NCI-H748 treated with DMSO at 0.1 percent for 48 hours (cell line): Measurements from ENCODE around the gene FRZB.
"Not testable (repeated sequence)": the region's sequence is repeated elsewhere in the genome, so short reads cannot be mapped to it uniquely, and the experiment has no call there.

Experiments used
- DNase-seq: peaks from one replicate; lab custom pipeline; 2025; lab: John Stamatoyannopoulos, UW

FRZB gene, protein sequence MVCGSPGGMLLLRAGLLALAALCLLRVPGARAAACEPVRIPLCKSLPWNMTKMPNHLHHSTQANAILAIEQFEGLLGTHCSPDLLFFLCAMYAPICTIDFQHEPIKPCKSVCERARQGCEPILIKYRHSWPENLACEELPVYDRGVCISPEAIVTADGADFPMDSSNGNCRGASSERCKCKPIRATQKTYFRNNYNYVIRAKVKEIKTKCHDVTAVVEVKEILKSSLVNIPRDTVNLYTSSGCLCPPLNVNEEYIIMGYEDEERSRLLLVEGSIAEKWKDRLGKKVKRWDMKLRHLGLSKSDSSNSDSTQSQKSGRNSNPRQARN

GRCh38 chr2:182866461-182867406, at the start of gene FRZB:
TSS of gene FRZB (minus strand) at chr2:182866637. CDS start at chr2:182866552, 85 bp downstream.
- DNase-seq = peak; percentile 72

GRCh38 chr2:182915369-182916326, 49.2 kb upstream of the FRZB start:
- no peak for DNase-seq

DNA sequence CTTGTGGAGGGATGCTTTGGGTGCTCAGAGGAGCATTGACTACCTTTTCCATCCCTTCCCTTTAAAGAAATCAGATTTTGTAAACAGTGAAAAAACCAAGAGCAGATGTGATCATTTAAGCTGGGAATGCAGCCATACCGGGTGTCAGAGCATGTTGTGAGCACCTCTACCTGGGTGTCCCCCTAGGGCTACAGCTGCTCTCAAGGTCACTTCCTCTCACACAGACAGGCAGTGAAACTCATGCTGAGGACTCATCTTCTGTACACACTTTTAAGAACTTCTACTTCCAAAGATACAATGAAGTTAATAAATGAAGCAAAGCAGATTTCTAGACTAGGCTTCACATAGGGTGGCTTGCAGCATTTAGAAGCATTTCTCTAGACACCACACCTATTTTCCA, 48.4 kb upstream of the FRZB start:
- no peak for DNase-seq

DNA sequence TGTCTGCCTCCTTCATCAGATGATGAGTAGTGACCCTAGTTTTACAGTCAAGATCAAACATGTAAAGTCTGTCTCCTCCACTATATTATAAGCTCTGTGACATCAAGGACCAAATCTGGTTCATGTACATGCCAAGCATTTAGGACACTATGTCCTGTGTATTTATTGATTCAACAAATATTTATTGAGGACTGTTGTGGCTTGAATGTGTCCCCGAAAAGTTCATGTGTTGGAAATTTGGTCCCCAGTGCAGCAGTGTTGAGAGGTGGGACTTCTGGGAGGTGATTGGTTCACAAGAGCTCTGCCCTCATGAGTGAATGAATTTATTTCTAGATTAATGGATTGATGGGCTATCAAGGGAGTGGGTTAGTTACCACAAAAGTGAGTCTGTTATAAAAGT, 46.6 kb upstream of the FRZB start:
- no peak for DNase-seq

GRCh38 chr2:182912518-182912915, 46.1 kb upstream of the FRZB start:
- no peak for DNase-seq

DNA sequence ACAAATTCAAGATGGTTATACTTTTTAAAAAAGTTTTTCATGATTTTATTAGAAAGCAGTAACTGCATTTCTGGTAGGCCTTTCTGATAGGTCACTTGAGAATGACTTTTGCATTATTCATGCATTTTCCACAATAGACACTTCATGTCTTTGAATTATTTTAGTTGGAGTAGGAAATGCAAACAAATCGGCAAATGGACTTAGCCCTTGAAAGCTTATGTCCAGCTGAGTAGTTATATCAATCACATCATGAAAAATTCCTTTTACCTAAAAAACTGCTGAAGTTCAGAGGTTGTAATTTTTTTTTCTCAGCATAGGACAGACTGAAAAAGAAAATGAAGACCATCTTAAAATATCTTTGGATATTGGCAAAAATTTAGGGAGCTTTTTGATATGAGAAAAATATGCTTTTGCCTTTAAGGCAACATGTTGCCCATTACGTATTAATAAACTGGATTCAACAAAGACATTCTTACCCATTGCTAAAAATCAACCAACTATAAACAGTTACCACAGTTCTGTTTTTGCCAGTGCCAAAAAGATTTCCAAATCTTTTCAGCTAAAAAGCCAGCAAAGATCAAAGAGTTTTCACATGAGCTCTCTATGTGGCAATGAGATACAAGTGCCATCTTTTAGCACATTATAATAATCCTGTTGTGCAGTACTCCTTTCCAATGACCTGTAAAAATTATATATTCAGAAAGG, 45.5 kb upstream of the FRZB start:
- no peak for DNase-seq

DNA sequence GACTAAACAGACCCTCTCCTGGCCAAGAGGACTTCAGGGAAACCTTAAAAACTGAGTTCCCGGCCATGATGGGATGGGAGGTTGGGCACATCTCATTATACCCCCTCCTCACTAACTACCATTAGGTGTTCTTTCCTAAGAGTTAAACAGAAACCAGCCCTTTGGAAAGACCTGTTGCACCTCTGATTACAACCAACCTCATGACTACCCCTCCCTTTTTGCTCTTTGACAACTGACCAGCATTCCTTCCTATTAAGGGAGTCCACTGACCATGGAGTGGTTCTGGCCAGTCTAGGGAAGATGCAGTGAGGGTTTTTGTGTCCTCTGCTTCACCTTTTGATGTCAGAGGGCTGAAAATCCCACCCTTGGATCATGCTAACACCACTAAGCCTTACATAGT, 44.5 kb upstream of the FRZB start:
- no peak for DNase-seq

DNA sequence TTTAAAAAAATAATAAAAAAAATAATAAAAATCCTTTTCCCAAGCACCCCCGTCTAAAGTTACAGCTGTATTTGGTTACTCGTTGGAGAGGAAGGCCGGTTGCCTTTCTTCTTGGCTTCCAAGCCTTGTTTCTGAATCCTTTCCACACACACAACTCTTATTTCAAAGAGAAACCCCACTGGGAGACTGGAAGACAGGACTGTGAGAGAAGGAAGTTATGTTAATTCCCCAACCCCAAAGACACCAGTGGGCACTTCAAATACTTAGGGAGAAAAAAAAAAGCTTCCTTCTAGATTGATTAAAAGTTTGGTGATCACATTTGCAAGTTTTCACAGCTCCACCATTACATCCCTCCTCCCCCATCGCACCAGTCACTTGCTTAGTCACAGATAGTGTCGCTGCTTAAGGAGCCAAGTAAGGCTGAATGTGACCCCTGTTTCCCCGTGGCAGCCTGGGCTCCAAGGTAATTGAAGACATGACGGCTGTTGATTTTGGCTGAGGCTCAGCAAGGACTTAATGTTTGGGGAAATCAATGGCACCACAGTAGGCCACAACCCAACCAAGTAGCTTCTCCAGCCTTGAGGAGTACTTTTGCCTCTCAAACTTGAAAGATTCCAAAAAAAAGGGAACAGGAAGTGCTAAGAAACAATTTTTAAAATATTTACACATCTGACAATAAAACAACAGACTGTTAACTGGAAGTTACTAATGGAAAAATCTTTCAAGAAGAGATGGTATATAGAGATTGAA, 40.8 kb upstream of the FRZB start:
- no peak for DNase-seq

GRCh38 chr2:182906454-182906853, 40.0 kb upstream of the FRZB start:
- no peak for DNase-seq

DNA sequence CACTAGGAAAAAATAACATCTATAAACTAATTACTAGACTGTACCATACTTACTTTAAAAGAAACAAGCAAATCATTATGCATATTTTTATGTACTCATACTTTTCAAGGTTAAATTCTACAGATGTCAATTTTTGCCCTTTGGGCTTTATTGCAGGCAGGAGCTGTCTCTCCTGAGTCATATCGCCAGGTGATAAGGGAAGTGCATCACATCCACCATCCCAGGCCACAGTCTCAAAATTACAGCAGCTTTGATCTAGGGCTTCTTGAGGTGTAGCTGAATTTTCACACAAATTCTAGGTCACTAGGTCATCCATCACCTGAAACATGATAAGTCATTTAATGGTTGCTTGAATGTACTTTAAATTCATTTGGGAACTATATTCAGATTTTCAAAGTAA, 38.4 kb upstream of the FRZB start:
- no peak for DNase-seq

DNA sequence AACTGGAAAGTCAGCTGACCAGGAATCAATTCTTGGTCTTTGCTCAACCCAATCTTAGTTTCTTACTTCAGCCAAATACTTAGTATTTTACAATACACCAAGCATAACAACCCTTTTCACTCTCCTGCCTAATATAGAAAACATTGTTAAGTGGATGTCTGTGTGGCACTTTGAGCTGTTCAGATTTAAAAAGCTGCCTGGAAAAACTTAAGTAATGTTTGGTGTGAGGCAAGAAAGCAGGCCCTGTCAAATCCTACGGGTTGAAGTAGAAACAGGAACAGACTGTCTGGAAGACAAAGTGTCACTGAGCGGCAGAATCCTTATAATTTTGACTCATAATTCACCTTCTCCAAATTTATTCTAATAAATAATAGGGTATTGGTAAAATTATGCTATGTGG, 37.1 kb upstream of the FRZB start:
- DNase-seq = no peak

DNA sequence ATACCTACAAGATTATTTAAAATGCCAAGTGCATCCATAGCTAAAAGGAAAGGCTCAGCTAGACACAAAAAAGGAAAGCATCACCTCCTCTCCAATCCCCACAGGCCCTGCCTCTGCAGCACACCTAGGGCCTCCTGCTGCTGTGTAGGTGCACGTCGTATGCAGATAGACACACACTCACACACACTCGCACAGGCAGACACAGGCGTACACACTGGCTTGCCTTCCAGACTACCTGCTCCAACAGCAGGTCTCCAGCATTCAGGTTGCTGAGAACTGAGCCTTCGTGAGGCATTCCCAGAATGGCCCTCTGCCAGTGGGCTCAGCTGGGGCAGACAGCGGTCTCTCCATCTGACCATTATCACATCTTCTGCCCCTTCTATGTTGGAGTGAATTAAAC, 35.3 kb upstream of the FRZB start:
- no peak for DNase-seq

DNA sequence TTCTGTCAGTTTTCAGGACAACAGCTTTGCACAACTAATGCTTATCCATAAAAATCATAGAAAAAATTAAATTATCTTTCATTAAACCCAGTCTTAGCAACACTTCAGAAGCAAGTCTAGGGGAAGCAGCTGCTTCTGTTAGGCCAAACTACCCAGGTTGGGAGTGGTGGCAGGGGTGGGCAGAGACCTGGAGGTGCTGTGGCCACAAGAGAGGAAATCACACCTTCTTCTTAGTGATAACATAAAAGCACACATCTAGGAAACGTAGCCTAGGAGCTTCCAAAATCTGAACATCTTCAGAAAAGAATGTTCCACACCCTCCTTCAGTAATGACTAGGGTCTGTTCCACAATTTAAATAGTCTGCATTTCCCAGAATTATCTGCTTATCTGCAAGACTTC, 32.3 kb upstream of the FRZB start:
- DNase-seq = no peak

DNA sequence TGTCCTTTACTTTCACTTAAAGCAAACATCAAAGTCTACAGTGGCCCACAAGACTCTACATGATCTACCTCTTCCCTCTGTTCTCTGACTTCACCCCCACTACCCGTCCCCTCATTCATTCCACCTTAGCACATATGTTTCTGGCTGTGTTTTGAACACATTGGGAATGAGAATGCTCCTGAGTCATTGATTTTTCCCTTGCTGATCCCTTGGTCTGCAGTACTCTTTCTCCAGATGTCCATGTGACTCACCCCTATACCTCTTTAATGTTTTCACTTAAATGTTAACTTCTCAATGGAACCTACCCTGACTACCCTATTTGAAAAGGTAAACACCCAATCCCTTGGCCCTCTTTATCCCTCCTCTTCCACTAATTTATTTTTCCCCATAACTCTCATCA, 30.7 kb upstream of the FRZB start:
- no peak for DNase-seq

GRCh38 chr2:182895798-182896197, 29.4 kb upstream of the FRZB start:
- no peak for DNase-seq

DNA sequence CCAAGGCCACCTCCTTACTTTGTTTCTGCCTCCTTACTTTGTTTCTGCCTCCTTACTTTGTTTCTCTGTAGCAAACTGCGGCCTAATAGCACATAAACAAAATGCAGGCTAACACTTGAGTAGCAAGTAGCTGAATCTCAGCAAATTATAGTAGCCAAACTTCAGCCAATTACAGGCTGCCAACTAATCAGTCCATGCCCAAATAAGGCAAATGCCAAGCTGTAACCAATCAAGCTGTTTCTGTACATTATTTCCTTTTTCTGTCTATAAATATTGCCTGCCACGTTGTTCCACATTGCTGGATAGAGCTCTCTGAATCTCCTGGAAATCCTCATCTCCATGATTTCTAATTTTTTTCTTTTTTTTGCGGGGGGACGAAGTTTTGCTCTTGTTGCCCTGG, 28.7 kb upstream of the FRZB start:
- no peak for DNase-seq

DNA sequence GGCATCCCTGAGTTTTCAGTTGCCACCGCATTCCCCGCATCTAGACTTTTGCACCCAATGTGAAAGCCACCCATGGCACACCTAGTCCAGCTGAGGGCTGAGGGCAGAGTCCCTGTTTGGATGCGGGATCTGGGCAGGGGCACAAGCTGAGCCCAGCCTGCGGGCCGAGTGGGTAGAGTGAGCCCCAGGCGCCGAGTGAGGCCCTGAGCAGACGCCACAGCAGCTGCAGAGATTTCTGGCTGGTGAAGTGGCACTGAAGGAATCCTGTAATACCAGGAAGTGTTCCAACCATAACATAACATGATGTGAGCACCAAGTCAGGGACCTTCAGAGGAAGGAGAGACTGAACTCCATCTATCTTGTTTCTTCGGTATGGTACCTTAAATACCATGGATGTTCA, 27.7 kb upstream of the FRZB start:
- DNase-seq = no peak

GRCh38 chr2:182893666-182894065, 27.2 kb upstream of the FRZB start:
- DNase-seq = no peak

GRCh38 chr2:182893035-182893434, 26.6 kb upstream of the FRZB start:
- DNase-seq = not testable (repeated sequence)

DNA sequence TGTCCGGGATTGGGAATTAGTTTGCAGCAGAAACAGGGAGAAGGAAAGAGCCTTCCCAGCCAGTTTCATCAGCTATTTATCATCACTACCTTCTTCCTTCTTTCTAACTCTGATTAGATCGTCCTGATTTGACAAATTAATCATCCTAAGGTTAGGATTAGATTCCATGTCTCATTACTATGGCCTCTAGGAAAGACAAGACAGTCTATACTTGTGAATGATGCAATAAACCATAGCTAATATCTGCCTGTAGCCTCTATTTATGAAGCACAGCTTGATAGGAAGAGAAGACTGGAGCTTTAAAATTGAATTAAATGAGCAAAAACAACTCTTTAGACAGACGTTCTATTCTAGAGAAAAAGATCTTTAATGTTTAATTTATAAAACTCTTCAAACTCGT, 25.2 kb upstream of the FRZB start:
- DNase-seq = no peak
